Transverse colon (tissue), 4 donors: ENCODE data around the gene PDE1C. TPM values are rescaled to one million over a fixed set of nuclear protein-coding genes. Genes with fewer than 3 reads are reported as not detected.

Source experiments
- DNase-seq: peaks from one replicate; pipeline ENCODE4 v3.0.0-alpha.2; 2019
- H3K27ac ChIP-seq, 4 donors: fragments of 200-600 bp; sonication (generic); 2 replicates each; pipeline ENCODE4 v1.5.1; 2016 to 2018; ENCODE audit warnings: inconsistent platforms in 4 of 4
- H3K27me3 ChIP-seq: fragments of 200-600 bp; sonication (generic); 2 replicates; pipeline ENCODE4 v1.5.1; 2017; ENCODE audit warnings: inconsistent platforms
- H3K36me3 ChIP-seq, 4 donors: fragments of 200-600 bp; sonication (generic); 2 replicates each; pipeline ENCODE4 v1.5.1; 2017 to 2019; ENCODE audit warnings: inconsistent platforms in 4 of 4
- H3K4me1 ChIP-seq, 4 donors: fragments of 200-600 bp; sonication (generic); 2 replicates each; pipeline ENCODE4 v1.5.1; 2017 to 2020; ENCODE audit warnings: inconsistent platforms in 4 of 4
- H3K4me3 ChIP-seq, 4 donors: fragments of 200-600 bp; sonication (generic); 1 replicate in 1 of 4; 2 replicates in 3 of 4; pipeline versions ENCODE4 v1.5.1 to v1.6.1; 2017 to 2019; ENCODE audit warnings: inconsistent platforms in 4 of 4
- H3K9me3 ChIP-seq, 2 donors: fragments of 200-600 bp; sonication (generic); 2 replicates each; pipeline ENCODE4 v1.5.1; 2017 to 2019; ENCODE audit warnings: inconsistent platforms in 2 of 2
- CTCF ChIP-seq, 5 experiments: fragments of 200-600 bp in 3 of 5; fragments of 450-650 bp in 2 of 5; sonication (generic) in 3 of 5; IDR thresholded peaks; 1 replicate in 2 of 5; 2 replicates in 3 of 5; pipeline ENCODE4 v1.5.1; 2016 to 2017; ENCODE audit warnings: antibody characterized with exemption in 5 of 5, inconsistent platforms in 3 of 5, mild to moderate bottlenecking in 2 of 5, moderate library complexity in 1 of 5
- EP300 ChIP-seq: sonication (generic); formaldehyde crosslinking; IDR thresholded peaks from one replicate; pipeline ENCODE4 v1.6.1; 2017; ENCODE audit warnings: antibody characterized with exemption, low read depth
- POLR2A ChIP-seq: fragments of 450-650 bp; IDR thresholded peaks from one replicate; pipeline ENCODE4 v1.6.1; 2016; ENCODE audit warnings: antibody characterized with exemption, mild to moderate bottlenecking, moderate library complexity
- POLR2AphosphoS5 ChIP-seq, 3 donors: sonication (generic); formaldehyde crosslinking; IDR thresholded peaks; one replicate each; pipeline ENCODE4 v1.6.1; 2016; ENCODE audit warnings: antibody characterized with exemption in 3 of 3
- WGBS, 2 donors: methylation state at CpG; one replicate each; pipeline ENCODE4 v1.1.5; 2018; ENCODE audit warnings: low coverage in 1 of 2; 5-methylcytosine and 5-hydroxymethylcytosine counted together
- in situ Hi-C, 4 donors: fragments of 200-750 bp; cut with MboI; loops; one replicate each; pipeline versions ENCODE4 v1.15.0 to v1.15.1; 2017; ENCODE audit warnings: low sequenced_read_pairs in 3 of 4, low pct_ligation_motif_present in 1 of 4, low pct_unique_long_range_greater_than_20kb in 1 of 4
- intact Hi-C: fragments of 100-400 bp; cut with DNase I; formaldehyde crosslinking; loops from one replicate; pipeline ENCODE4 v1.15.1; 2023; ENCODE audit warnings: low total_unique reads
- total RNA-seq, 4 donors: library from RNA; depleted of rRNA; stranded (reverse); fragments of >200 nt; gene quantifications; one replicate each; pipeline ENCODE4 v1.1.0, GENCODE V29; 2016

PDE1C gene
- total RNA-seq, 4 donors from 2014 or later = 1.5 to 8.4 (median 2.9) TPM

- H3K36me3 ChIP-seq = no peaks in the 10 kb centered on the region
- WGBS, 2 donors = 80 to 89% methylated on average over 2 of the region's 2 CpGs
Observed at GRCh38 chr7:31794851-31795344, 275.3 kb downstream of the PDE1C start.

GRCh38 chr7:31791881-31792280 is 278.3 kb downstream of the PDE1C start:
- no peak for TF ChIP-seq EP300
- no peak for TF ChIP-seq POLR2A
- no peak for TF ChIP-seq CTCF (IDR thresholded peaks at IDR 0.05)
- TF ChIP-seq POLR2AphosphoS5 (IDR thresholded peaks at IDR 0.05) = no peak
- Histone ChIP-seq H3K27ac (no peak overlapping the region), H3K27me3 (no peaks in the 10 kb centered on the region), H3K9me3 (no peaks in the 10 kb centered on the region), H3K36me3 (no peaks in the 10 kb centered on the region), H3K4me1 (no peaks in the 10 kb centered on the region), H3K4me3 (no peak overlapping the region)
- DNase-seq = no peak
- WGBS, 2 donors = 66 to 75% methylated on average over 1 to 2 of the region's 2 CpGs
- in situ Hi-C loops = no loop called here
- intact Hi-C loops = no loop called here

More at GRCh38 chr7:31794851-31795344, 275.3 kb downstream of the PDE1C start:
- H3K4me1 ChIP-seq = no peaks in the 10 kb centered on the region
- DNase-seq = no peak
- no peak for TF ChIP-seq POLR2A
- TF ChIP-seq POLR2AphosphoS5 (IDR thresholded peaks at IDR 0.05) = no peak
- no peak for TF ChIP-seq CTCF (IDR thresholded peaks at IDR 0.05)
- no peak for TF ChIP-seq EP300
- no peak overlapping the region for H3K4me3 ChIP-seq
- intact Hi-C loops (no loop called here), in situ Hi-C loops (no loop called here)
- no peaks in the 10 kb centered on the region for H3K27me3 ChIP-seq
- no peak overlapping the region for H3K27ac ChIP-seq
- no peaks in the 10 kb centered on the region for H3K9me3 ChIP-seq

GRCh38 chr7:31788883-31789680 is 281.1 kb downstream of the PDE1C start:
- 46 to 68% methylated on average over 3 of the region's 3 CpGs for whole genome bisulfite sequencing, 2 donors
- H3K4me3 ChIP-seq = no peak overlapping the region

GRCh38 chr7:31788445-31788844 is 281.8 kb downstream of the PDE1C start:
- TF ChIP-seq CTCF (IDR thresholded peaks at IDR 0.05) = no peak
- no peak for TF ChIP-seq POLR2AphosphoS5 (IDR thresholded peaks at IDR 0.05)
- no peak for TF ChIP-seq POLR2A
- no peak for TF ChIP-seq EP300
- WGBS, 2 donors = 62 to 88% methylated on average over 1 of the region's 1 CpG
- no peaks in the 10 kb centered on the region for H3K36me3 ChIP-seq
- no peak overlapping the region for H3K27ac ChIP-seq
- DNase-seq = no peak
- no peaks in the 10 kb centered on the region for H3K27me3 ChIP-seq
- in situ Hi-C loops (no loop called here), intact Hi-C loops (no loop called here)
- no peak overlapping the region for H3K4me3 ChIP-seq
- no peaks in the 10 kb centered on the region for H3K4me1 ChIP-seq
- no peaks in the 10 kb centered on the region for H3K9me3 ChIP-seq

More at GRCh38 chr7:31788883-31789680, 281.1 kb downstream of the PDE1C start:
- DNase-seq = no peak
- intact Hi-C loops = no loop called here
- Histone ChIP-seq H3K27ac (no peak overlapping the region), H3K27me3 (no peaks in the 10 kb centered on the region), H3K36me3 (no peaks in the 10 kb centered on the region), H3K4me1 (no peaks in the 10 kb centered on the region), H3K9me3 (no peaks in the 10 kb centered on the region)
- in situ Hi-C loops = no loop called here
- no peak for TF ChIP-seq POLR2A
- TF ChIP-seq POLR2AphosphoS5 (IDR thresholded peaks at IDR 0.05) = no peak
- TF ChIP-seq CTCF (IDR thresholded peaks at IDR 0.05) = no peak
- TF ChIP-seq EP300 = no peak
